ENCODE data around the gene DOCK8. TPM values are rescaled to one million over a fixed set of nuclear protein-coding genes. Genes with fewer than 3 reads are reported as not detected.

DOCK8 gene
- total and polyA plus RNA-seq, 10 of the 15 experiments (the other 5 are each of a cell fraction or from before 2014, with no cell fraction given), result 35.4 to 100 (median 44.7) TPM

DNA sequence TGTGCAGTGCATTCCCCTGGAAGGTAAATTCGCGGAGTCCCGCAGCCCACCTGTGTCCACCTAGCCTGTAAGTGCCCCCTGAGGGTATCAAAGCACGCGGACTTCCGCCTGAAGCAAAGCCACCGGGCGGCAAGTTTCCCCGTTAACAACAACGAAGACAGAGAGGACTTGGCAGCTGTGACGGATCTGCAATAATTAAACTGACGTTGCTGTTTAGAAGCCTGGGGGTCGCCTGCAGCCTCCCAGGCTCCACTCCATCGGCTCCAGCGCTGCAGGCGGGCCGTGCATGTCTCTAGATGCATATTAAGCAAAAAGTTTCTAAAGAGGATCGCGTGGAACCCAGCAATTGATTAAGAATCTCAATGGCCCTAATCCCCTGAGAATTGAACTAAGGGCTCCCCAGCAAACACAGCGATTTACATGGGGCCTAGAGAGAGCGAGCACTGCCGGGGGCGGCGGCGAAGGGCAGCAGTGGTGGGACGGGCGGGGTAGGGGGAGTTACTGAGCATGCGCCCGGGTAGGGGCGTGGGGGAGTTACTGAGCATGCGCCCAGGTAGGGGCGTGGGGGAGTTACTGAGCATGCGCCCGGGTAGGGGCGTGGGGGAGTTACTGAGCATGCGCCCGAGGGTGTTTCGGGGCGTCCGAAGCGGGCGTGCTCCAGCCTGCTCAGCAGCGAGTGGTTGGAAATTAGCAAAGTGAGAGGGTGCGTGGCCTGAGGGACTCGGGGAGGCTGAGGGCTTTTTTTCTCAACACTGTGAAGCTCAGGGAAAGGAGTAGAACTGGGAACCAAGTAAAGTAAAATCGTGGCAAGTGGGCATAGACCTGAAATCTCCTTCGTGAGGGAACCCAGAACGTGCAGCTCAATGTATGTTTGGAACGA lies 255.2 kb downstream of the DOCK8 start:
- in situ Hi-C loops (cut with MboI), result no loop called here
- FAIRE-seq, result peak; percentile 95
- POLR2A ChIA-PET, result interaction anchor here (1.4 to 1.9 kb wide), 2 partner anchors 17 to 34 kb away, joined by 4 to 6 read pairs; partner anchors contain the start of gene KANK1
- no peak for TF ChIP-seq TCF12 (IDR thresholded peaks at IDR 0.05; ENCODE audit: low read depth, low read length)
- TF ChIP-seq SMAD5 (IDR thresholded peaks at IDR 0.05; ENCODE audit: low read depth), result no peak; the same call in 1 of the 2 replicates
- TF ChIP-seq RCOR1 (conservative IDR thresholded peaks at IDR 0.05; ENCODE audit: low read depth, low read length), result no peak
- TF ChIP-seq SMC3 (IDR thresholded peaks at IDR 0.05; ENCODE audit: borderline replicate concordance, low read length), result no peak
- peak; percentile 40; the same call in 1 of the 2 replicates for TF ChIP-seq MXI1 (IDR thresholded peaks at IDR 0.05; ENCODE audit: low read depth, low read length)
- peak; percentile 97 for TF ChIP-seq IKZF1 (conservative IDR thresholded peaks at IDR 0.05)
- TF ChIP-seq, protein P1, sequence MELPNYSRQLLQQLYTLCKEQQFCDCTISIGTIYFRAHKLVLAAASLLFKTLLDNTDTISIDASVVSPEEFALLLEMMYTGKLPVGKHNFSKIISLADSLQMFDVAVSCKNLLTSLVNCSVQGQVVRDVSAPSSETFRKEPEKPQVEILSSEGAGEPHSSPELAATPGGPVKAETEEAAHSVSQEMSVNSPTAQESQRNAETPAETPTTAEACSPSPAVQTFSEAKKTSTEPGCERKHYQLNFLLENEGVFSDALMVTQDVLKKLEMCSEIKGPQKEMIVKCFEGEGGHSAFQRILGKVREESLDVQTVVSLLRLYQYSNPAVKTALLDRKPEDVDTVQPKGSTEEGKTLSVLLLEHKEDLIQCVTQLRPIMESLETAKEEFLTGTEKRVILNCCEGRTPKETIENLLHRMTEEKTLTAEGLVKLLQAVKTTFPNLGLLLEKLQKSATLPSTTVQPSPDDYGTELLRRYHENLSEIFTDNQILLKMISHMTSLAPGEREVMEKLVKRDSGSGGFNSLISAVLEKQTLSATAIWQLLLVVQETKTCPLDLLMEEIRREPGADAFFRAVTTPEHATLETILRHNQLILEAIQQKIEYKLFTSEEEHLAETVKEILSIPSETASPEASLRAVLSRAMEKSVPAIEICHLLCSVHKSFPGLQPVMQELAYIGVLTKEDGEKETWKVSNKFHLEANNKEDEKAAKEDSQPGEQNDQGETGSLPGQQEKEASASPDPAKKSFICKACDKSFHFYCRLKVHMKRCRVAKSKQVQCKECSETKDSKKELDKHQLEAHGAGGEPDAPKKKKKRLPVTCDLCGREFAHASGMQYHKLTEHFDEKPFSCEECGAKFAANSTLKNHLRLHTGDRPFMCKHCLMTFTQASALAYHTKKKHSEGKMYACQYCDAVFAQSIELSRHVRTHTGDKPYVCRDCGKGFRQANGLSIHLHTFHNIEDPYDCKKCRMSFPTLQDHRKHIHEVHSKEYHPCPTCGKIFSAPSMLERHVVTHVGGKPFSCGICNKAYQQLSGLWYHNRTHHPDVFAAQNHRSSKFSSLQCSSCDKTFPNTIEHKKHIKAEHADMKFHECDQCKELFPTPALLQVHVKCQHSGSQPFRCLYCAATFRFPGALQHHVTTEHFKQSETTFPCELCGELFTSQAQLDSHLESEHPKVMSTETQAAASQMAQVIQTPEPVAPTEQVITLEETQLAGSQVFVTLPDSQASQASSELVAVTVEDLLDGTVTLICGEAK (IDR thresholded peaks at IDR 0.05; ENCODE audit: borderline replicate concordance), result no peak
- no peak for TF ChIP-seq CREM (IDR thresholded peaks at IDR 0.05; ENCODE audit: low read depth)
- no peak for TF ChIP-seq SPI1 (IDR thresholded peaks at IDR 0.05; ENCODE audit: borderline replicate concordance, insufficient read depth, low read depth, low read length)
- TF ChIP-seq, protein P2, sequence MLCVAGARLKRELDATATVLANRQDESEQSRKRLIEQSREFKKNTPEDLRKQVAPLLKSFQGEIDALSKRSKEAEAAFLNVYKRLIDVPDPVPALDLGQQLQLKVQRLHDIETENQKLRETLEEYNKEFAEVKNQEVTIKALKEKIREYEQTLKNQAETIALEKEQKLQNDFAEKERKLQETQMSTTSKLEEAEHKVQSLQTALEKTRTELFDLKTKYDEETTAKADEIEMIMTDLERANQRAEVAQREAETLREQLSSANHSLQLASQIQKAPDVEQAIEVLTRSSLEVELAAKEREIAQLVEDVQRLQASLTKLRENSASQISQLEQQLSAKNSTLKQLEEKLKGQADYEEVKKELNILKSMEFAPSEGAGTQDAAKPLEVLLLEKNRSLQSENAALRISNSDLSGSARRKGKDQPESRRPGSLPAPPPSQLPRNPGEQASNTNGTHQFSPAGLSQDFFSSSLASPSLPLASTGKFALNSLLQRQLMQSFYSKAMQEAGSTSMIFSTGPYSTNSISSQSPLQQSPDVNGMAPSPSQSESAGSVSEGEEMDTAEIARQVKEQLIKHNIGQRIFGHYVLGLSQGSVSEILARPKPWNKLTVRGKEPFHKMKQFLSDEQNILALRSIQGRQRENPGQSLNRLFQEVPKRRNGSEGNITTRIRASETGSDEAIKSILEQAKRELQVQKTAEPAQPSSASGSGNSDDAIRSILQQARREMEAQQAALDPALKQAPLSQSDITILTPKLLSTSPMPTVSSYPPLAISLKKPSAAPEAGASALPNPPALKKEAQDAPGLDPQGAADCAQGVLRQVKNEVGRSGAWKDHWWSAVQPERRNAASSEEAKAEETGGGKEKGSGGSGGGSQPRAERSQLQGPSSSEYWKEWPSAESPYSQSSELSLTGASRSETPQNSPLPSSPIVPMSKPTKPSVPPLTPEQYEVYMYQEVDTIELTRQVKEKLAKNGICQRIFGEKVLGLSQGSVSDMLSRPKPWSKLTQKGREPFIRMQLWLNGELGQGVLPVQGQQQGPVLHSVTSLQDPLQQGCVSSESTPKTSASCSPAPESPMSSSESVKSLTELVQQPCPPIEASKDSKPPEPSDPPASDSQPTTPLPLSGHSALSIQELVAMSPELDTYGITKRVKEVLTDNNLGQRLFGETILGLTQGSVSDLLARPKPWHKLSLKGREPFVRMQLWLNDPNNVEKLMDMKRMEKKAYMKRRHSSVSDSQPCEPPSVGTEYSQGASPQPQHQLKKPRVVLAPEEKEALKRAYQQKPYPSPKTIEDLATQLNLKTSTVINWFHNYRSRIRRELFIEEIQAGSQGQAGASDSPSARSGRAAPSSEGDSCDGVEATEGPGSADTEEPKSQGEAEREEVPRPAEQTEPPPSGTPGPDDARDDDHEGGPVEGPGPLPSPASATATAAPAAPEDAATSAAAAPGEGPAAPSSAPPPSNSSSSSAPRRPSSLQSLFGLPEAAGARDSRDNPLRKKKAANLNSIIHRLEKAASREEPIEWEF (IDR thresholded peaks at IDR 0.05; ENCODE audit: insufficient replicate concordance, low read depth, low read length), result no peak
- no peak for TF ChIP-seq NR2C2 (IDR thresholded peaks at IDR 0.05; ENCODE audit: borderline replicate concordance, control insufficient read depth, insufficient read length, low read depth)
- TF ChIP-seq SMARCA5 (IDR thresholded peaks at IDR 0.05), result no peak
- no peak for TF ChIP-seq TCF3 (IDR thresholded peaks at IDR 0.05; ENCODE audit: borderline replicate concordance, insufficient read depth, low read depth, low read length)

More for the DNA sequence above, 255.2 kb downstream of the DOCK8 start:
- TSS peak; percentile 97 for BruUV-seq (replicated peaks)
- Histone ChIP-seq H3K36me3 (ENCODE audit: control insufficient read depth in 2 of 2, insufficient read depth in 2 of 2, low read length in 1 of 2) (no peaks in the 10 kb centered on the region), H4K20me1 (ENCODE audit: control insufficient read depth, insufficient read depth) (no peaks in the 10 kb centered on the region), H3K27ac (ENCODE audit: control insufficient read depth, insufficient read depth) (peak overlapping the region; percentile 81), H3K4me1 (ENCODE audit: control insufficient read depth, insufficient read depth, low read length) (peaks cover 18% of the 10 kb centered on the region), H3K4me3 (peak overlapping the region; percentile 88), H2AFZ (ENCODE audit: control insufficient read depth, low read depth, low read length) (peak overlapping the region; percentile 99), H3K79me2 (ENCODE audit: control insufficient read depth, insufficient read depth, low read length) (no peaks in the 10 kb centered on the region; the same call in 1 of the 2 replicates), H3K4me2 (ENCODE audit: control insufficient read depth, insufficient read depth) (peak overlapping the region; percentile 99), H3K27me3 (replicated peaks in 1 of 2; ENCODE audit: control insufficient read depth in 2 of 2, insufficient read depth in 2 of 2, low read length in 1 of 2) (no peaks in the 10 kb centered on the region), H3K9ac (ENCODE audit: control insufficient read depth, insufficient read depth, low read length) (peak overlapping the region; percentile 84), H3K9me3 (replicated peaks; ENCODE audit: control insufficient read depth, insufficient read depth, low read length) (no peaks in the 10 kb centered on the region)
- under 1% methylated on average over 43 of the region's 49 CpGs for WGBS (ENCODE audit: insufficient coverage, insufficient replicate concordance, low lambda C conversion rate, missing lambda C conversion rate)
- RAD21 ChIA-PET (ENCODE audit: unreplicated experiment), result interaction anchor here (1.1 kb wide), 1 partner anchor 540 kb away, joined by 3 read pairs; no protein-coding TSS in a partner anchor
- peak; percentile 72 for DNase-seq (ENCODE audit: low read depth, low spot score)
- SMC1A ChIA-PET (ENCODE audit: uncharacterized antibody, unreplicated experiment), result interaction anchor here (1.2 kb wide), 3 partner anchors 19 to 31 kb away, joined by 3 to 4 read pairs (median 3); no protein-coding TSS in a partner anchor
- peak; percentile 97 for ATAC-seq
- CTCF ChIA-PET, result interaction anchor here (1.0 to 1.5 kb wide), 3 partner anchors 10 to 539 kb away, joined by 3 to 5 read pairs (median 3); partner anchors contain the start of gene KANK1
- intact Hi-C loops (cut with micrococcal nuclease; ENCODE audit: unreplicated experiment), result loop anchor here (10.0 kb wide), 1 partner anchor 535 kb away; no protein-coding TSS in a partner anchor

Data from GM12878 (cell line).